Measurements from ENCODE around the gene APOL2. TPM values are rescaled to one million over a fixed set of nuclear protein-coding genes. Genes with fewer than 3 reads are reported as not detected.

APOL2 gene
- total RNA-seq, 4 donors from 2014 or later, result 39.0 to 121 (median 66.6) TPM

GRCh38 chr22:36227396-36227795 is 11.9 kb downstream of the APOL2 start:
- TF ChIP-seq, protein P1, sequence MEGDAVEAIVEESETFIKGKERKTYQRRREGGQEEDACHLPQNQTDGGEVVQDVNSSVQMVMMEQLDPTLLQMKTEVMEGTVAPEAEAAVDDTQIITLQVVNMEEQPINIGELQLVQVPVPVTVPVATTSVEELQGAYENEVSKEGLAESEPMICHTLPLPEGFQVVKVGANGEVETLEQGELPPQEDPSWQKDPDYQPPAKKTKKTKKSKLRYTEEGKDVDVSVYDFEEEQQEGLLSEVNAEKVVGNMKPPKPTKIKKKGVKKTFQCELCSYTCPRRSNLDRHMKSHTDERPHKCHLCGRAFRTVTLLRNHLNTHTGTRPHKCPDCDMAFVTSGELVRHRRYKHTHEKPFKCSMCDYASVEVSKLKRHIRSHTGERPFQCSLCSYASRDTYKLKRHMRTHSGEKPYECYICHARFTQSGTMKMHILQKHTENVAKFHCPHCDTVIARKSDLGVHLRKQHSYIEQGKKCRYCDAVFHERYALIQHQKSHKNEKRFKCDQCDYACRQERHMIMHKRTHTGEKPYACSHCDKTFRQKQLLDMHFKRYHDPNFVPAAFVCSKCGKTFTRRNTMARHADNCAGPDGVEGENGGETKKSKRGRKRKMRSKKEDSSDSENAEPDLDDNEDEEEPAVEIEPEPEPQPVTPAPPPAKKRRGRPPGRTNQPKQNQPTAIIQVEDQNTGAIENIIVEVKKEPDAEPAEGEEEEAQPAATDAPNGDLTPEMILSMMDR (IDR thresholded peaks at IDR 0.05; ENCODE audit: low read depth), result no peak

GRCh38 chr22:36226189-36226588 is 13.1 kb downstream of the APOL2 start:
- TF ChIP-seq, protein P1 (IDR thresholded peaks at IDR 0.05; ENCODE audit: low read depth), result no peak

DNA sequence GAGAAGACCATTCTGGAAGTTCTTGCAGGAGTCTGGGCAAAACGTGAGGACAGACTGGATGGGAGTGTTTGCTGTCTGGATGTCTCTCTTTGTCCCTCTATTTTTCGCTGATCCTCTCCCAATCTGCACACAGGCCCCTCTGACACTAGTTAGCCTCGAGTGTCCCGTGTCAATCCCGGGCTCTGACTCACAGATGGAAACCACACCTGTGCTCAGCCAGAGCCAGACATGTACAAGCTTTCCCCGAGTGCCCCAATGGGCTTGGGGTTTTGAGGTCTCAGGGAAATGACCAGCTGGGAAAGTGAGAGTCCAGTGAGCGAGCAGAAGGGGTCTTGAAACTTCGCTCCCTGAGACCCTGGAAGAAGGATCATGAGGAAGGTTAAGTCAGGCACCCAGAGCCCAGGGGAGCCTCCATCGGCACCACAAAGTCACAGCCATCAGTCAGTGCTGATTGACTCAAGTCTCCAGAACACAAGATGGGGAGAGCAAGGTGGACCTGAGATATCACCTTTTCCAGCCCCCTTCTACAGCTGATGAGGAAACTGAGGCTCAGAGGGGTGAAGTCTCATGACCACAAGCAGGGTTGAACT is 13.9 kb downstream of the APOL2 start:
- TF ChIP-seq, protein P1 (IDR thresholded peaks at IDR 0.05; ENCODE audit: low read depth), result no peak

DNA sequence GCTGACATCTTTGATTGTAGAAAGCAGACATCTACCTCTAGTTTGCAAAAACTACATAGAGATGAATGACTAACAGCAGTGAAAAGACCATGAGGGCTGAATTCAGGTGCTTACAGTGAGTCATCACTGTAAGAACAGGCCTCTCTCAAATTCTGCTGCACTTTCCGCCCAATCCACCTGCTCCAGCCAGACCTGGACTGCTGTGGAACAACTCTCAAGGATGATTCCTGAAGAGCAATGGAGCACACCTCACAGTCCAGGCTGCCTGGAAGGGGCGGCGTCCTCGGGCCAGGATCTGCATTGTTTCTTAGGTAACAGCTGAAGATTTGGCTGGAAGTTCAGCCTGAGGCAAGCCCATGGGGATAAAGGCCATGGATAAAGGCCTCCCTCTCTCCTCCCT is 15.1 kb downstream of the APOL2 start:
- TF ChIP-seq, protein P1 (IDR thresholded peaks at IDR 0.05; ENCODE audit: low read depth), result no peak

GRCh38 chr22:36223504-36223903 is 15.8 kb downstream of the APOL2 start:
- TF ChIP-seq, protein P1 (IDR thresholded peaks at IDR 0.05; ENCODE audit: low read depth), result no peak

- TF ChIP-seq, protein P1 (IDR thresholded peaks at IDR 0.05; ENCODE audit: low read depth), result no peak
These were observed 16.4 kb downstream of the APOL2 start for GRCh38 chr22:36222887-36223450.

- TF ChIP-seq, protein P1 (IDR thresholded peaks at IDR 0.05; ENCODE audit: low read depth), result no peak
These were observed 17.3 kb downstream of the APOL2 start for GRCh38 chr22:36221799-36222751.

All from subcutaneous adipose tissue (tissue), 4 donors.